ENCODE data around the gene XXYLT1.

DNA sequence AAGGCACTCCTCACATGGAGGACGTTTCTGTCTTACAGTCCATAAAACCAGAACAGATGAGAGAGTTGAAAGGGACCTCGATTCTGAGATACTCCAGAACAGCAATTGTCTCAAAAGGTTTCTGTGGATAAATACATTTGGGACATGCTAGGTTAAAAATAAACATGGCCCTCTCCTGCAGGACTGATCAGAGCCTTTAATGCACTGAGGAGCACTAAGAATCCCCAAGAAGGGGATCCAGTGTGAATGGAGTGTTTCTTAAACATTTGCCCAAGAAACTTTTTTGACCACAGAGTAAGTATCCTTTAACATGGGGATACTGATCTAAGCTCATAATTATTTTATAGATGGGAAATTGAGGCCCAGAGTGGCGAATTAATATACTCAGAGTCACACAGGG is 223.4 kb downstream of the XXYLT1 start:
- TF ChIP-seq, protein P1, sequence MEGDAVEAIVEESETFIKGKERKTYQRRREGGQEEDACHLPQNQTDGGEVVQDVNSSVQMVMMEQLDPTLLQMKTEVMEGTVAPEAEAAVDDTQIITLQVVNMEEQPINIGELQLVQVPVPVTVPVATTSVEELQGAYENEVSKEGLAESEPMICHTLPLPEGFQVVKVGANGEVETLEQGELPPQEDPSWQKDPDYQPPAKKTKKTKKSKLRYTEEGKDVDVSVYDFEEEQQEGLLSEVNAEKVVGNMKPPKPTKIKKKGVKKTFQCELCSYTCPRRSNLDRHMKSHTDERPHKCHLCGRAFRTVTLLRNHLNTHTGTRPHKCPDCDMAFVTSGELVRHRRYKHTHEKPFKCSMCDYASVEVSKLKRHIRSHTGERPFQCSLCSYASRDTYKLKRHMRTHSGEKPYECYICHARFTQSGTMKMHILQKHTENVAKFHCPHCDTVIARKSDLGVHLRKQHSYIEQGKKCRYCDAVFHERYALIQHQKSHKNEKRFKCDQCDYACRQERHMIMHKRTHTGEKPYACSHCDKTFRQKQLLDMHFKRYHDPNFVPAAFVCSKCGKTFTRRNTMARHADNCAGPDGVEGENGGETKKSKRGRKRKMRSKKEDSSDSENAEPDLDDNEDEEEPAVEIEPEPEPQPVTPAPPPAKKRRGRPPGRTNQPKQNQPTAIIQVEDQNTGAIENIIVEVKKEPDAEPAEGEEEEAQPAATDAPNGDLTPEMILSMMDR (IDR thresholded peaks at IDR 0.05 in 8 of 11, conservative IDR thresholded peaks at IDR 0.05 in 3 of 11), result no peak
- TF ChIP-seq POLR2A (IDR thresholded peaks at IDR 0.05), result no peak
- no peak for TF ChIP-seq POLR2AphosphoS5 (IDR thresholded peaks at IDR 0.05)

Measured in spleen (tissue), 7 donors.